ENCODE results near the gene CACNA1B. TPM values are rescaled to one million over a fixed set of nuclear protein-coding genes. Genes with fewer than 3 reads are reported as not detected.
"Not testable (repeated sequence)": the region's sequence is repeated elsewhere in the genome, so short reads cannot be mapped to it uniquely, and the experiment has no call there.

Gene CACNA1B
- total RNA-seq, 2 donors from 2014 or later, result 0.26 to 0.99 TPM

- H3K36me3 ChIP-seq (replicated peaks in 1 of 2; ENCODE audit: insufficient read depth in 1 of 2, low read depth in 2 of 2); DNase-seq; H3K4me1 ChIP-seq; H3K4me3 ChIP-seq; H3K9me3 ChIP-seq; ATAC-seq; H3K27ac ChIP-seq; H3K27me3 ChIP-seq; intact Hi-C loops (cut with DNase I): not testable (repeated sequence)
- WGBS, 2 donors, result 40% methylated on average over 1 to 5 of the region's 7 CpGs
Observed at GRCh38 chr9:138143491-138143890, 265.9 kb downstream of the CACNA1B start.

GRCh38 chr9:138147556-138147955 lies 270.0 kb downstream of the CACNA1B start:
- DNase-seq, result peak; percentile 31 to 57 (median 51)
- WGBS, 2 donors, result no CpG with 5 or more reads among the region's 34 CpGs
- intact Hi-C loops (cut with DNase I); H3K9me3 ChIP-seq; H3K36me3 ChIP-seq (replicated peaks in 1 of 2; ENCODE audit: insufficient read depth in 1 of 2, low read depth in 2 of 2); ATAC-seq; H3K27me3 ChIP-seq; H3K4me3 ChIP-seq; H3K4me1 ChIP-seq; H3K27ac ChIP-seq: not testable (repeated sequence)
- TF ChIP-seq CTCF (IDR thresholded peaks at IDR 0.05), result peak in 2 of 7 experiments; percentile 2 to 19

- H3K27ac ChIP-seq, result peak overlapping the region in 1 of 4 donors; percentile 40
- intact Hi-C loops (cut with DNase I); H3K4me3 ChIP-seq; H3K4me1 ChIP-seq; H3K9me3 ChIP-seq; H3K27me3 ChIP-seq; H3K36me3 ChIP-seq (replicated peaks in 1 of 2; ENCODE audit: insufficient read depth in 1 of 2, low read depth in 2 of 2): not testable (repeated sequence)
- peak; percentile 7 to 52 (median 36) for DNase-seq
- 22 to 33% methylated on average over 19 to 44 of the region's 81 CpGs for WGBS, 2 donors
- peak; percentile 67 for ATAC-seq
- TF ChIP-seq CTCF (IDR thresholded peaks at IDR 0.05) (peak; percentile 19 to 65 (median 35)), POLR2A (IDR thresholded peaks at IDR 0.05) (peak in 1 of 3 donors; percentile 6)
Observed at GRCh38 chr9:138149672-138150656, 272.4 kb downstream of the CACNA1B start.

- WGBS, 2 donors, result 52 to 74% methylated on average over 5 of the region's 5 CpGs
Observed at GRCh38 chr9:138155788-138156187, 278.2 kb downstream of the CACNA1B start.

GRCh38 chr9:138166793-138167192 lies 289.2 kb downstream of the CACNA1B start:
- ATAC-seq; intact Hi-C loops (cut with DNase I): not testable (repeated sequence)

More at GRCh38 chr9:138155788-138156187, 278.2 kb downstream of the CACNA1B start:
- H3K4me3 ChIP-seq; H3K27ac ChIP-seq; H3K36me3 ChIP-seq (replicated peaks in 1 of 2; ENCODE audit: insufficient read depth in 1 of 2, low read depth in 2 of 2); intact Hi-C loops (cut with DNase I); ATAC-seq; DNase-seq; H3K4me1 ChIP-seq; H3K27me3 ChIP-seq; H3K9me3 ChIP-seq: not testable (repeated sequence)

More at GRCh38 chr9:138166793-138167192, 289.2 kb downstream of the CACNA1B start:
- H3K4me3 ChIP-seq; DNase-seq; H3K36me3 ChIP-seq (replicated peaks in 1 of 2; ENCODE audit: insufficient read depth in 1 of 2, low read depth in 2 of 2); H3K4me1 ChIP-seq; H3K27ac ChIP-seq; H3K9me3 ChIP-seq; H3K27me3 ChIP-seq: not testable (repeated sequence)
- 5 to 29% methylated on average over 1 of the region's 1 CpG for WGBS, 2 donors

MicroRNAs encoded within 50 kb of the gene (microRNA counts, 767-probe panel; counts per million panel counts)
- microRNA hsa-miR-602, result 0 to 736 counts per million in 2 donors

Small RNA genes lying within 50 kb of the gene (microRNA-seq; reads per million reads assigned to microRNA genes)
- 0 reads per million in 2 donors for gene MIR602 (ENCODE audit: borderline number of aligned reads in 2 of 2, borderline replicate concordance in 2 of 2)

Small RNA genes lying within 50 kb of the gene (small RNA-seq; reads per million reads assigned to genes)
- not detected for gene AL591424.2
- not detected for gene MIR602
